Measurements from ENCODE around the gene BBLN. TPM values are rescaled to one million over a fixed set of nuclear protein-coding genes. Genes with fewer than 3 reads are reported as not detected.

BBLN gene
- total RNA-seq, 1 donor from 2014 or later, result 39.0 TPM

GRCh38 chr9:128120061-128120740 lies 39.9 kb upstream of the BBLN start:
- Histone ChIP-seq H3K27me3 (no peaks in the 10 kb centered on the region), H3K9me3 (no peaks in the 10 kb centered on the region), H3K36me3 (peaks cover 36% of the 10 kb centered on the region), H3K4me1 (peaks cover 11% of the 10 kb centered on the region), H3K27ac (no peak overlapping the region), H3K4me3 (no peak overlapping the region)
- ATAC-seq, result no peak
- TF ChIP-seq CTCF (IDR thresholded peaks at IDR 0.05), result no peak
- intact Hi-C loops (cut with DNase I), result no loop called here
- no peak for DNase-seq

GRCh38 chr9:128120741-128121465 lies 39.2 kb upstream of the BBLN start:
- H3K4me1 ChIP-seq, result peaks cover 15% of the 10 kb centered on the region
- no peak overlapping the region for H3K27ac ChIP-seq
- DNase-seq (no peak), ATAC-seq (no peak)
- H3K4me3 ChIP-seq, result no peak overlapping the region
- H3K27me3 ChIP-seq, result no peaks in the 10 kb centered on the region
- no peak for TF ChIP-seq CTCF (IDR thresholded peaks at IDR 0.05)
- H3K9me3 ChIP-seq, result no peaks in the 10 kb centered on the region
- H3K36me3 ChIP-seq, result peaks cover 36% of the 10 kb centered on the region
- intact Hi-C loops (cut with DNase I), result no loop called here

GRCh38 chr9:128121466-128121810 lies 38.6 kb upstream of the BBLN start:
- Histone ChIP-seq H3K27ac (no peak overlapping the region), H3K36me3 (peaks cover 36% of the 10 kb centered on the region), H3K27me3 (no peaks in the 10 kb centered on the region), H3K9me3 (no peaks in the 10 kb centered on the region), H3K4me1 (peaks cover 17% of the 10 kb centered on the region), H3K4me3 (no peak overlapping the region)
- no peak for ATAC-seq
- intact Hi-C loops (cut with DNase I), result no loop called here
- TF ChIP-seq CTCF (IDR thresholded peaks at IDR 0.05), result no peak
- no peak for DNase-seq

- DNase-seq (no peak), ATAC-seq (no peak)
- no peak for TF ChIP-seq CTCF (IDR thresholded peaks at IDR 0.05)
- peaks cover 22% of the 10 kb centered on the region for H3K4me1 ChIP-seq
- H3K9me3 ChIP-seq, result no peaks in the 10 kb centered on the region
- H3K27ac ChIP-seq, result no peak overlapping the region
- no peak overlapping the region for H3K4me3 ChIP-seq
- intact Hi-C loops (cut with DNase I), result no loop called here
- H3K36me3 ChIP-seq, result peaks cover 36% of the 10 kb centered on the region
- no peaks in the 10 kb centered on the region for H3K27me3 ChIP-seq
Observed at GRCh38 chr9:128121924-128122808, 37.9 kb upstream of the BBLN start.

GRCh38 chr9:128122809-128123175 lies 37.3 kb upstream of the BBLN start:
- Histone ChIP-seq H3K4me3 (no peak overlapping the region), H3K36me3 (peaks cover 36% of the 10 kb centered on the region), H3K27me3 (no peaks in the 10 kb centered on the region), H3K4me1 (peaks cover 21% of the 10 kb centered on the region), H3K9me3 (no peaks in the 10 kb centered on the region), H3K27ac (no peak overlapping the region)
- ATAC-seq (no peak), DNase-seq (no peak)
- intact Hi-C loops (cut with DNase I), result no loop called here
- no peak for TF ChIP-seq CTCF (IDR thresholded peaks at IDR 0.05)
